Measurements from ENCODE around the gene DISC1.

DNA sequence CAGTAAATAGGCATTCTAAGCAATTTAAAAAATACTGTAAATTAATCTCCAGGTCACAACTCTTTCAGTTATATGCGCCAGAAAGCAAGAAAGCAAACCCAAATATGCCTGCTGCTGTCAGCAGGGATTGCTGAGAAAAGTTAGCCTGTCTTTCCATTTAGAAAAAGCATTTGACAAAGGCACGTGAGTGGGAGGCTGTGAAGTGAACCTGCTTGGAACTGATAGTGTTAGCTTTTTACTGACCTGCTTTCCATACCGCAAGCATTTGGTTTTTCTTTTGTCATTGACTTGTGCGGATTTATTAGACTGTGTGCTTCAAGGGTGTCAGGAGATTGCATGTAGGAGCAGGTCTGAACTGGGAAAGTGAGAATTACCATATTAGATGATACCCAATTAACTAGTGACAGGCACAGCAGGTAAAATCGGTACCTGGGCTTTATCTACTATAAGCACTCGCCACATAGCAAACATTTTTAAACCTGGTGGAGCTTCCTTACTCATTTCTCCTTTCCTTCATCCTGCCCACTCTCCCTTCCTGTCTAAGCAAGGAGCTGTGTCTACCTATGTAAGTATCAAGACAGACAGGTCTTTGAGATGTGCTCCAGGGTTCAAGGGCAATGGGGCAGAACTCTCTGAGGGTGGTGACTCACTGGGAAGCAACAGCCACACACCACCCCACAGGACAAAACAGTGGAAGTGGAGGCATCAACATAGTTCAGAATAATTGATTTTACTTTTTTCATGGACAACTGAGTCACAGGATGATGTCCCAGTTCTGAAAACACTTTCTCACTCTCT is 323.9 kb downstream of the DISC1 start:
- TF ChIP-seq ZSCAN30 (CRISPR knock-in tag; IDR thresholded peaks at IDR 0.05) (no peak), HMG20B (CRISPR knock-in tag; conservative IDR thresholded peaks at IDR 0.05) (no peak), REPIN1 (CRISPR knock-in tag; IDR thresholded peaks at IDR 0.05; ENCODE audit: borderline replicate concordance, low read depth) (no peak), CTCF (CRISPR knock-in tag; IDR thresholded peaks at IDR 0.05) (no peak), ZBTB2 (CRISPR knock-in tag; IDR thresholded peaks at IDR 0.05; ENCODE audit: low read depth) (no peak), IKZF1 (IDR thresholded peaks at IDR 0.05) (no peak), ZNF768 (CRISPR knock-in tag; IDR thresholded peaks at IDR 0.05) (no peak), POLR2AphosphoS5 (IDR thresholded peaks at IDR 0.05; ENCODE audit: low read depth, low read length) (no peak), ZNF576 (CRISPR knock-in tag; IDR thresholded peaks at IDR 0.05) (no peak), EZH2 (conservative IDR thresholded peaks at IDR 0.05; ENCODE audit: low read depth, low read length) (no peak), MTA3 (CRISPR knock-in tag; IDR thresholded peaks at IDR 0.05) (no peak), KDM3A (CRISPR knock-in tag; IDR thresholded peaks at IDR 0.05; ENCODE audit: low read depth) (no peak)
